ENCODE data around the gene ARID5B.

- no peak for TF ChIP-seq CTCF (IDR thresholded peaks at IDR 0.05)
- no peak for TF ChIP-seq ZFX (IDR thresholded peaks at IDR 0.05; ENCODE audit: borderline replicate concordance)
Observed at GRCh38 chr10:61852261-61852660, 49.2 kb upstream of the ARID5B start.
